ENCODE data around the gene MYOCD.

MYOCD gene

DNA sequence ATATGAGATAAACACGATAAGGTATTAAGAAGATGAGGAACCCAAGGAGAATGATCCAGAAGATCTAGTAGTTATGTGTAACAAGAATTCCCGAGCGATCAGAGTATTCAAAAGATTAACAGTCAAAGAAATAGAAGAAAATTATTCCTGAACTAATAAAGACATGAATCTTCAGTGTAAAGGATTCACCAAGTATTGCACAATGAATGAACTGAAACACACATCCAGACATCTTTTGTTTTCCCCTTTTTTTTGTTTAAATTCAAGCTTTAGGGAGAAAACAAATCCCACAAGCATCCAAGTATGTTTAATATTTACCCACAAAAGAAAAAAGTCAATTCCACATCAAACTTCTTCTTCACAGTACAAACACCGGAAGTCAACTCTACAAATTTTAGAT lies 23.7 kb upstream of the MYOCD start:
- Histone ChIP-seq H3K9me3 (ENCODE audit: control insufficient read depth in 2 of 2, low read length in 2 of 2) (no peaks in the 10 kb centered on the region), H3K27ac (ENCODE audit: low read depth in 2 of 2, low read length in 2 of 2) (no peak overlapping the region), H3K9ac (ENCODE audit: low read depth in 1 of 2, low read length in 2 of 2) (no peak overlapping the region), H3K4me1 (ENCODE audit: control insufficient read depth in 2 of 2, insufficient read depth in 2 of 2, low read length in 2 of 2) (no peaks in the 10 kb centered on the region), H3K36me3 (ENCODE audit: control insufficient read depth in 2 of 2, insufficient read depth in 2 of 2, low read length in 2 of 2) (no peaks in the 10 kb centered on the region), H3K27me3 (ENCODE audit: control insufficient read depth in 2 of 2, insufficient read depth in 2 of 2, low read length in 2 of 2) (no peaks in the 10 kb centered on the region), H3K4me3 (ENCODE audit: low read length in 2 of 2) (no peak overlapping the region)

DNA sequence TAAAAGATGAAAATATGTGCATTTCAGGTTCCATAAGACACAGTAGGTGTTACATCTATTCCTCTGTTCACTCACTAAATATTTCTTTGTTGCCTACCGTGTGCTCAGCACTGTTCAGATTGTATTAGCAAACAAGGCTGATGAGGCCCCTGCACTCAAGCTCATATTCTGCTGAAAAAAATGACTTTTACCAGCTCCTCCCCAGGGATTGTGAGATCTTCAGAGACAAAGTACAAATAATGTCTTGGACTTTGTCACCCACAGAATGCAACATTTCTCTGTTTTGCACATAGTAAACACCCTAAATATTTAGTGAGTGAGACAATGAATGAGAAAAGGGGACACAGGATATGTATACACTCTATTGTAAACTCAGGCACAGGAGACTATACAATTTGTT lies 21.9 kb upstream of the MYOCD start:
- Histone ChIP-seq H3K27me3 (ENCODE audit: control insufficient read depth in 2 of 2, insufficient read depth in 2 of 2, low read length in 2 of 2) (no peaks in the 10 kb centered on the region), H3K9ac (ENCODE audit: low read depth in 1 of 2, low read length in 2 of 2) (no peak overlapping the region), H3K4me1 (ENCODE audit: control insufficient read depth in 2 of 2, insufficient read depth in 2 of 2, low read length in 2 of 2) (no peaks in the 10 kb centered on the region), H3K9me3 (ENCODE audit: control insufficient read depth in 2 of 2, low read length in 2 of 2) (no peaks in the 10 kb centered on the region), H3K36me3 (ENCODE audit: control insufficient read depth in 2 of 2, insufficient read depth in 2 of 2, low read length in 2 of 2) (no peaks in the 10 kb centered on the region), H3K4me3 (ENCODE audit: low read length in 2 of 2) (no peak overlapping the region), H3K27ac (ENCODE audit: low read depth in 2 of 2, low read length in 2 of 2) (no peak overlapping the region)

DNA sequence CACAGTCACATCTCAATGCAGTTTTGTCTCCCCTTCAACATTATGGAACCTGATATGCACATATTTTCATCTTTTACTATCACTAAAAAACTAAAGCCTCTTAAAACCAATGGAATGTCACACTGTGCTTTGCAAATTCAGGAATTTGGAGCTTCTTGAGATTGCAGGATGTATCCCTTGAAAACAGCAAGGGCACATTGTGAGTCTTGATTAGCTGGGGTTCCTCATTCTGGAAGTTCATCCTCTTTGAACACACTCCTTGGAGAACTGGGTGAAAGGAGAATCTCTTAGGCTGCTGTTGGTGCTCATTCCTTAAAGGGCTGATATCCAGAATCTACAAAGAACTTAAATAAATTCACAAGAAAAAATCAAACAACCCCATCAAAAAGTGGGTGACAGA lies 21.1 kb upstream of the MYOCD start:
- no peaks in the 10 kb centered on the region for H3K27me3 ChIP-seq (ENCODE audit: control insufficient read depth in 2 of 2, insufficient read depth in 2 of 2, low read length in 2 of 2)
- no peaks in the 10 kb centered on the region for H3K9me3 ChIP-seq (ENCODE audit: control insufficient read depth in 2 of 2, low read length in 2 of 2)
- H3K36me3 ChIP-seq (ENCODE audit: control insufficient read depth in 2 of 2, insufficient read depth in 2 of 2, low read length in 2 of 2) = no peaks in the 10 kb centered on the region

DNA sequence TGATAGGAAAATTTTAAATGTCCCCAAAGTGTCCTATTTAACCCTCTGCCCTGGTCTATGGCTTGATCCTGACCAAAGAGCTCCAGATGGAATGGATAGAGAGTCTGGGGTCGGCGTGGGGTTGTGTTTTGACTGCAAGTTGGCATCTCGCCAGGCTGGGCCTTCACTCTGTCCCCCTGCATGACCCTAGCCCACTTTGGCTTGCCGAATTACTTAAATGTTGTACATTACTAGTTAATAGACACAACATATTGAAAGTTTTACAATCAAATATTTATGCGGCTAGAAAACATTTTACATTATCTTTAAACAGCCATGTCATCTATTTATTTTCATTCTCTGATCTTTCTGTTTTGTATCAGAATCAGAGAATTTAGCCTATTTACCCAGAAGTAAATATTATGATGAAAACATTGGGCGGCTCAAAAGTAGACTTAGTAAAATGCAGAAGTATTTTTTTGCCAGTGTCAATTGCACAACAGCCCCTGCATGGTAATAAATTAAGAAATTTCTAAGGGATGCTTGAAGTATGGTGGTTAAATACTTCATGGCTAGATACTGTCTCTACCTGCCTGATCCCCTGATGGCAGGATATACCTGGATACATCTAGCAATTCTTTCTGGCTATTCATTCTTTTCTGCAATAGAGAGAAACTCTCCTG lies 18.8 kb upstream of the MYOCD start:
- Histone ChIP-seq H3K4me1 (ENCODE audit: control insufficient read depth in 2 of 2, insufficient read depth in 2 of 2, low read length in 2 of 2) (no peaks in the 10 kb centered on the region), H3K4me3 (ENCODE audit: low read length in 2 of 2) (no peak overlapping the region), H3K36me3 (ENCODE audit: control insufficient read depth in 2 of 2, insufficient read depth in 2 of 2, low read length in 2 of 2) (no peaks in the 10 kb centered on the region), H3K9ac (ENCODE audit: low read depth in 1 of 2, low read length in 2 of 2) (no peak overlapping the region), H3K27me3 (ENCODE audit: control insufficient read depth in 2 of 2, insufficient read depth in 2 of 2, low read length in 2 of 2) (no peaks in the 10 kb centered on the region), H3K9me3 (ENCODE audit: control insufficient read depth in 2 of 2, low read length in 2 of 2) (no peaks in the 10 kb centered on the region), H3K27ac (ENCODE audit: low read depth in 2 of 2, low read length in 2 of 2) (no peak overlapping the region)

More for the DNA sequence above, 21.1 kb upstream of the MYOCD start:
- Histone ChIP-seq H3K9ac (ENCODE audit: low read depth in 1 of 2, low read length in 2 of 2) (no peak overlapping the region), H3K4me3 (ENCODE audit: low read length in 2 of 2) (no peak overlapping the region), H3K27ac (ENCODE audit: low read depth in 2 of 2, low read length in 2 of 2) (no peak overlapping the region), H3K4me1 (ENCODE audit: control insufficient read depth in 2 of 2, insufficient read depth in 2 of 2, low read length in 2 of 2) (no peaks in the 10 kb centered on the region)

DNA sequence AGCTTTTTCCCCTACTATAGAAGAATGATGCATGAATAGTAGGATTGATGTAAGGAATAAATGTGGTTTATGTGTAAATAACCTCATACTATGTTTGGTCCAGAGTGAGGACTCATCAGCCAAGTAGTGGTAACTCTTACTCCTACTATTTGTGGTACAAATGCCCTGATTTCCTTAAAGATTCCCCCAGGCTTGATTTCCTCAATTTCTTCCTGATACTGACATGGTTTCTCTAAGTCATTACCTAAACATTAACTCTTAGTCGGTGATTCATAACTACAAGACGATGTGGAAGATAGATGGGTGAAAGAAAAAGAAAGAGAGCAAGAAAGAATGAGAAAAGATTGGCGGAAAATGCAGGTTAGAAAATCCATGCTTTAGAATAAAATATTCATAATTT lies 17.2 kb upstream of the MYOCD start:
- no peak overlapping the region for H3K4me3 ChIP-seq (ENCODE audit: low read length in 2 of 2)

DNA sequence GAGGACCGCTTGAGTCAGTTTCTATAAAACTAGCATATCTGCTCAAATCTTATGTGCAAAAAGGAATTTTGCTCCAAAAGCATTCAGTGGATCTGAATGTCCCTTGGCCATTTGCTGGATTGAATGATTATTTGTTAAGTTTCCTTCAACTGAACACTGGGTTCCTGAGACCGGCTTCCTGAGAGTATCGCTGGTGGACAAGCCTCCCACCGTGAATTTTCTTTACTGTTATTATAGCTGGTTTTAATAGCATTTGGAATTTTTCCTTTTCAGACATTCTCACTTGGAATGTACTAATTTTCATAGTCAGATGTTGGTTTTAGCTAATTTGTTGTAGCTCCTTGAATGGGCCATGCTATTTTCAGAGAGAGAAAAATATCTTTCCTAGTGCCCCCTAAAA lies 9.8 kb upstream of the MYOCD start:
- H3K9ac ChIP-seq (ENCODE audit: low read depth in 1 of 2, low read length in 2 of 2) = no peak overlapping the region
- H3K4me3 ChIP-seq (ENCODE audit: low read length in 2 of 2) = no peak overlapping the region
- no peaks in the 10 kb centered on the region for H3K36me3 ChIP-seq (ENCODE audit: control insufficient read depth in 2 of 2, insufficient read depth in 2 of 2, low read length in 2 of 2)
- no peak overlapping the region for H3K27ac ChIP-seq (ENCODE audit: low read depth in 2 of 2, low read length in 2 of 2)
- H3K9me3 ChIP-seq (ENCODE audit: control insufficient read depth in 2 of 2, low read length in 2 of 2) = no peaks in the 10 kb centered on the region
- no peaks in the 10 kb centered on the region for H3K4me1 ChIP-seq (ENCODE audit: control insufficient read depth in 2 of 2, insufficient read depth in 2 of 2, low read length in 2 of 2)
- H3K27me3 ChIP-seq (ENCODE audit: control insufficient read depth in 2 of 2, insufficient read depth in 2 of 2, low read length in 2 of 2) = no peaks in the 10 kb centered on the region

More for the DNA sequence above, 17.2 kb upstream of the MYOCD start:
- Histone ChIP-seq H3K9me3 (ENCODE audit: control insufficient read depth in 2 of 2, low read length in 2 of 2) (no peaks in the 10 kb centered on the region), H3K9ac (ENCODE audit: low read depth in 1 of 2, low read length in 2 of 2) (no peak overlapping the region), H3K27ac (ENCODE audit: low read depth in 2 of 2, low read length in 2 of 2) (no peak overlapping the region), H3K4me1 (ENCODE audit: control insufficient read depth in 2 of 2, insufficient read depth in 2 of 2, low read length in 2 of 2) (no peaks in the 10 kb centered on the region), H3K27me3 (ENCODE audit: control insufficient read depth in 2 of 2, insufficient read depth in 2 of 2, low read length in 2 of 2) (no peaks in the 10 kb centered on the region), H3K36me3 (ENCODE audit: control insufficient read depth in 2 of 2, insufficient read depth in 2 of 2, low read length in 2 of 2) (no peaks in the 10 kb centered on the region)

DNA sequence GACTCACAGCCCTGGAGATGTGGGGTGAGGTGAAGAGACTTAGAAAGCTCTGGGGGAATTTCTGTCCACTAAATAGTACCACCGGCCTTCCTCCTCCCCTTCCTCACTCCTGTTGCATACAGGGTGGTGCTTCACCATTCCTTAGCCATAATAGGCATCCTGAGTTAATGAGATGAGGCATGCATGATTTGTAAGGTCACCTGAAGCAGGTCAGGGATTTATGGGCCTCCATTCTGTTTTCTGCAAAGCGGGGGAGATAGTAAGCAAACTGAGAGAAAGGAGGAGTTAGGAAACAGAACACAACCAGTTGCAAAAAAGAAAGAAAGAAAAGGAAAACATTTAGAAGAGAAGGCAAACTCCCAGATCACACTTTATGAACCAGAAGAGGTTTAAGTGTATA lies 9.3 kb upstream of the MYOCD start:
- Histone ChIP-seq H3K9ac (ENCODE audit: low read depth in 1 of 2, low read length in 2 of 2) (no peak overlapping the region), H3K9me3 (ENCODE audit: control insufficient read depth in 2 of 2, low read length in 2 of 2) (no peaks in the 10 kb centered on the region), H3K27ac (ENCODE audit: low read depth in 2 of 2, low read length in 2 of 2) (no peak overlapping the region), H3K36me3 (ENCODE audit: control insufficient read depth in 2 of 2, insufficient read depth in 2 of 2, low read length in 2 of 2) (no peaks in the 10 kb centered on the region), H3K4me1 (ENCODE audit: control insufficient read depth in 2 of 2, insufficient read depth in 2 of 2, low read length in 2 of 2) (no peaks in the 10 kb centered on the region), H3K4me3 (ENCODE audit: low read length in 2 of 2) (no peak overlapping the region), H3K27me3 (ENCODE audit: control insufficient read depth in 2 of 2, insufficient read depth in 2 of 2, low read length in 2 of 2) (no peaks in the 10 kb centered on the region)

DNA sequence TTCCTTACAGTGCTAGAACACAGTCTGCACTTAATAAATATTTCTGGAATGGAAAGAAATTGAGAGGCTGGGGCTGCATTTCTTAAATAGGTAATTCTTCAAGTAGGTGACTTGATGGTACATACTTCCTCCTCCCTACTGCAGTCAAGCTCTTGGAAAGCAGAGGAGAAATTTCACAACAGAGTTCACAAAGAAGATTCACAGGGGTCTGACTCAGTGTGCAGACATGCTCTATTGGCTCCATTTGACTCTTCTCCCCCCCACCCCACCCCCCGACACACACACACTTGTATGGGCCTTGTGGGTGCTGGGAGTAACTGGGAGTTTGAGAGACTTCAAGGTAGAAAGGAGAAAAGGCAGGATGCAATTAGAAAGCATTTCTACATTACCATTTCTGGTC lies 6.2 kb upstream of the MYOCD start:
- Histone ChIP-seq H3K27ac (ENCODE audit: low read depth in 2 of 2, low read length in 2 of 2) (no peak overlapping the region), H3K4me1 (ENCODE audit: control insufficient read depth in 2 of 2, insufficient read depth in 2 of 2, low read length in 2 of 2) (no peaks in the 10 kb centered on the region), H3K9me3 (ENCODE audit: control insufficient read depth in 2 of 2, low read length in 2 of 2) (no peaks in the 10 kb centered on the region), H3K27me3 (ENCODE audit: control insufficient read depth in 2 of 2, insufficient read depth in 2 of 2, low read length in 2 of 2) (peaks cover 7% of the 10 kb centered on the region in 2 donors), H3K9ac (ENCODE audit: low read depth in 1 of 2, low read length in 2 of 2) (no peak overlapping the region), H3K36me3 (ENCODE audit: control insufficient read depth in 2 of 2, insufficient read depth in 2 of 2, low read length in 2 of 2) (no peaks in the 10 kb centered on the region), H3K4me3 (ENCODE audit: low read length in 2 of 2) (no peak overlapping the region)

DNA sequence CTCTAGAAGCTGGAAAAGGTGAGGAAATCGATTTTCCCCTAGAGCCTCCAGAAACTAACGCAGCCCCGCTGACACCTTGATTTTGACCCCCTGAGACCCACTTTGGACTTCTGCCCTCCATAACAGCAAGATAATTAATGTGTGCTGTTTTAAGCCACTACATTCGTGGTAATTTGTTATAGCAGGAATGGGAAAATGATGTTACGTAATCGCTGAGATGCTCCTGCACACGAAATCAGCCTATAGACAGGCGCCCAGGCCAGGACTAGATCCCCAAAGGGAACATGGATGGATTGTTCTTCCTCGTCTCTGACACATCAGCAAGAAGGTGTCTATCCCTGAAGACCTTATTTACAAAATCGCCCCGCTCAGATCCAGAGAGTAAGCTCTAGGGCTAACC lies 1.4 kb upstream of the MYOCD start:
- H3K36me3 ChIP-seq (ENCODE audit: control insufficient read depth in 2 of 2, insufficient read depth in 2 of 2, low read length in 2 of 2) = no peaks in the 10 kb centered on the region
- no peak overlapping the region for H3K27ac ChIP-seq (ENCODE audit: low read depth in 2 of 2, low read length in 2 of 2)
- H3K9ac ChIP-seq (ENCODE audit: low read depth in 1 of 2, low read length in 2 of 2) = no peak overlapping the region
- H3K27me3 ChIP-seq (ENCODE audit: control insufficient read depth in 2 of 2, insufficient read depth in 2 of 2, low read length in 2 of 2) = peaks cover 25 to 33% of the 10 kb centered on the region in 2 donors
- no peak overlapping the region for H3K4me3 ChIP-seq (ENCODE audit: low read length in 2 of 2)
- no peaks in the 10 kb centered on the region for H3K9me3 ChIP-seq (ENCODE audit: control insufficient read depth in 2 of 2, low read length in 2 of 2)
- peaks cover 0 to 2% of the 10 kb centered on the region in 2 donors for H3K4me1 ChIP-seq (ENCODE audit: control insufficient read depth in 2 of 2, insufficient read depth in 2 of 2, low read length in 2 of 2)

DNA sequence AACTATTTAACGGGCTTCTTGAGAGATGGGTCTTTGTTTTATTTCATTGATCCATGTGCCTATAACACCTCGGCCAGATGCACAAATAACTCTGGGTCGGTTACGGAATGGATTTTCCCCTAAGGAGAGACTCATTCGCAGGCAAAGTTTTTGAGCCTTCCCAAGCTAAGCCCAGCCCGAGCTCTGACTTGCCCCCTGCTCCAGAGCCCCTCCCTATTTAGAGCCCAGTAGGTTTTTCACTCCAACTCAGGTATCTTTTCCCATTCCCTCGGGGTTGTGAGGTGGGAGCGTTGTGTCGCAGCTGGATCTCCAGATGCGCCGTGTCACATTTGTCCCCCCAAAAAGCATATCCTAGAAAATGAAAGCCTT lies 812 bp upstream of the MYOCD start:
- H3K4me1 ChIP-seq (ENCODE audit: control insufficient read depth in 2 of 2, insufficient read depth in 2 of 2, low read length in 2 of 2) = peaks cover 0 to 2% of the 10 kb centered on the region in 2 donors
- H3K27me3 ChIP-seq (ENCODE audit: control insufficient read depth in 2 of 2, insufficient read depth in 2 of 2, low read length in 2 of 2) = peaks cover 25 to 33% of the 10 kb centered on the region in 2 donors
- H3K9me3 ChIP-seq (ENCODE audit: control insufficient read depth in 2 of 2, low read length in 2 of 2) = no peaks in the 10 kb centered on the region
- H3K36me3 ChIP-seq (ENCODE audit: control insufficient read depth in 2 of 2, insufficient read depth in 2 of 2, low read length in 2 of 2) = no peaks in the 10 kb centered on the region
- peak overlapping the region; percentile 55 to 71 for H3K4me3 ChIP-seq (ENCODE audit: low read length in 2 of 2)
- H3K27ac ChIP-seq (ENCODE audit: low read depth in 2 of 2, low read length in 2 of 2) = peak overlapping the region; percentile 47 to 56
- peak overlapping the region; percentile 19 for H3K9ac ChIP-seq (ENCODE audit: low read depth in 1 of 2, low read length in 2 of 2)

DNA sequence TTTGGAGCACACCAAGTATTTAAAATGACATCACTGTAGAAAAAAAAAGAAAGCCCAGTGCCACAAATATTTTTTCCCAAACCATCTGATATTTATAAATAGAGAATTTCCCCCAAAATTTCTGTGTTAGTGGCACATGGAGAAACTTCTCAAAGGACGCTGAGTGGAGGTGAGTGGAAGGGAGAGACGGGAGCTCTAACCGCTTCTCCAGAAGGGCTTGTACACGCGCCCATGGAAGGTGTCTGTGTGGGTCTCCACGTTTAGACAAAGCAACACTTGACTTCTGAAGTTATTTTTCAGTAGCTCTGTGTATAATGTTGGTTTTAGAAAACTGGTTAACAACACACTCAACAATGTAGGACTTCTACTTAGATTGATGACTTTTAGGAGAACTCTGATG lies 1.0 kb downstream of the MYOCD start:
- Histone ChIP-seq H3K9me3 (ENCODE audit: control insufficient read depth in 2 of 2, low read length in 2 of 2) (no peaks in the 10 kb centered on the region), H3K27me3 (ENCODE audit: control insufficient read depth in 2 of 2, insufficient read depth in 2 of 2, low read length in 2 of 2) (peaks cover 25 to 33% of the 10 kb centered on the region in 2 donors), H3K4me1 (ENCODE audit: control insufficient read depth in 2 of 2, insufficient read depth in 2 of 2, low read length in 2 of 2) (peaks cover 0 to 2% of the 10 kb centered on the region in 2 donors), H3K27ac (ENCODE audit: low read depth in 2 of 2, low read length in 2 of 2) (peak overlapping the region; percentile 7 to 35), H3K36me3 (ENCODE audit: control insufficient read depth in 2 of 2, insufficient read depth in 2 of 2, low read length in 2 of 2) (no peaks in the 10 kb centered on the region), H3K4me3 (ENCODE audit: low read length in 2 of 2) (peak overlapping the region in 1 of 2 donors; percentile 71), H3K9ac (ENCODE audit: low read depth in 1 of 2, low read length in 2 of 2) (no peak overlapping the region)
